ENCODE results near the gene IGDCC3. TPM values are rescaled to one million over a fixed set of nuclear protein-coding genes. Genes with fewer than 3 reads are reported as not detected.

Gene IGDCC3
- polyA plus RNA-seq (ENCODE audit: low read depth in 6 of 6): not detected

DNA sequence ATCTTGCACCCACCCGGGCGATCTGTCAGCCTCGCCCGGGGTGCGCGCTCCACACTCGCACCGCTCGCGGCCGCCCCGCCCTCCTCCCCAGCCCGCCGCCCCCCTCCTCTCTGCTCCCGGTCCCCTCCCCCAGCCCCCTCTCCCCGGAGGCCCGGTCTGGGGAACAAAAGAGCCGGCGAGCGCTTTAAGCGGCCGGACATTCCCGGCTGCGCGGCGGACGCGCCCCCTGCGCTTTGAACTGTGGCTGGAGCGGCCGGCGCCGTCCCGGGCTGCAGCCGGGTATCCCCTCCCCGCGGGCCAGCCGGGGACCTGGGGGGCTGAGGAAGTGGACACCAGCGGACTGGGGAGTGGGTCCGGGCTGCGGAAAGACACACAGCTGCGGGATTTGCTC lies at the start of gene IGDCC3:
Gene IGDCC3 (minus strand): TSS at position 27 of the 391 bp plus-strand sequence. CDS start 214 bp downstream, outside the sequence.
- peak within 1 kb of the TSS; percentile 74 to 89 (median 85) for H3K4me3 Mint-ChIP-seq
- H3K9me3 Mint-ChIP-seq: no peaks in the 10 kb centered on the region
- DNase-seq: no peak
- H3K27me3 Mint-ChIP-seq: peaks cover 61 to 89% (median 81%) of the 10 kb centered on the region in 3 donors
- no peak within 1 kb of the TSS for H3K27ac Mint-ChIP-seq
- ATAC-seq (ENCODE audit: low read depth in 2 of 2): peak in 1 of 2 donors; percentile 23
- H3K4me1 Mint-ChIP-seq: peaks cover 9 to 19% (median 16%) of the 10 kb centered on the region in 3 donors
- H3K36me3 Mint-ChIP-seq: no peaks in the 10 kb centered on the region

DNA sequence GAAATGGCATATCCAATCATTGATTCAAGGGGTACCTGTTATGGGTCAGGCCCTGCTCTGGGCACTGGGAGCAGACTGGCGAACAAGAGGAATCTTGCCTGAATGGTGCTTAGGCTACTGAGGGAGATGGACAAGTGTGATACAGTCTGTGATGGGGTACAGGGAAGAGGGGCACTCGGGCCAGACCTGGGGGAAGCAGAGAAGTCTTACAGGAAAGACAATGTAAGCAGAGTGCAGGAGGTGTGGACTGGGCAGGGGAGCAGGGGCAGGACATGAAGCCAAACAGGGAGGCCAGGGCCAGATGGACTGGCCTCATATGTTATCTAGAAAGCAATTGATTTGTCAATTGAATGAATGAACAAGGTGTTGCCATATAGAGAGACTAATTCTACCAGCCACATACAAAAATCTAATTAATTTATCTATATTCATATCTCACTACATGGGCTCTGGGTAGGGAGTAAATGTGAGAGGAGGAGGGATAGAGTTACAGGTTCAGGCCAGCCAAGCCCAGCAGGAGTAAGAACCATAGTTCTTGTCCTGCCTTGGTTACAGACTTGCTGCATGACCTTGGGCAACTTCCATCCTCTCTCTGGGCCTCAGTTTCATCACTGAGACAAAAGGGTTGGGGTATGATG lies 48.5 kb upstream of the IGDCC3 start:
- Mint-ChIP-seq H3K4me3 (peak overlapping the region in 1 of 8 donors; percentile 31), H3K36me3 (peaks cover 0 to 20% of the 10 kb centered on the region in 2 donors), H3K27me3 (peaks cover 29 to 47% (median 46%) of the 10 kb centered on the region in 3 donors), H3K4me1 (peaks cover 15 to 16% (median 16%) of the 10 kb centered on the region in 3 donors), H3K27ac (no peak overlapping the region), H3K9me3 (peaks cover 0 to 2% (median 0%) of the 10 kb centered on the region in 7 donors)
- ATAC-seq (ENCODE audit: low read depth in 2 of 2): no peak
- DNase-seq: no peak

DNA sequence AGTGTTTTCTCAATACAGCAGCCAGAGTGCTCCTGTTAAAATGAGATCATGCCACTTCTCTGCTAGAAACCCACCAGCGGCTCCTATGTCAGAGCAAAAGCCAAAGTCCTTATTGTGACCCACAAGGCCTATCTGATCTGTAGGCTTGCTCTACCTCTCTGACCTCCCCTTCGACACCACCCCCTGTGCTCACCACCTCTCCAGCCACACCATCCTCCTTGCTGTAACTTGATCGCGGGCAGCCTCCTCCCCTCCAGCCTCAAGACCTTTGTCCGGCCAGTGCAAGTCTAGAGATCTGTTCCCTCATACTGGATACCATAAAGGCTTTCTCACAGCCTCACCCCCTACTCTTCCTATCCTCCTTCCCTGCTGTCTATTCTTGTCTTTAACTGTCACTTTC lies 46.9 kb upstream of the IGDCC3 start:
- H3K27ac Mint-ChIP-seq: no peak overlapping the region
- peaks cover 0 to 29% of the 10 kb centered on the region in 2 donors for H3K36me3 Mint-ChIP-seq
- peaks cover 15 to 23% (median 16%) of the 10 kb centered on the region in 3 donors for H3K4me1 Mint-ChIP-seq
- H3K27me3 Mint-ChIP-seq: peaks cover 42 to 61% (median 60%) of the 10 kb centered on the region in 3 donors
- peaks cover 0 to 4% (median 0%) of the 10 kb centered on the region in 7 donors for H3K9me3 Mint-ChIP-seq
- DNase-seq: no peak
- peak overlapping the region in 5 of 8 donors; percentile 4 to 84 (median 59) for H3K4me3 Mint-ChIP-seq
- no peak for ATAC-seq (ENCODE audit: low read depth in 2 of 2)

DNA sequence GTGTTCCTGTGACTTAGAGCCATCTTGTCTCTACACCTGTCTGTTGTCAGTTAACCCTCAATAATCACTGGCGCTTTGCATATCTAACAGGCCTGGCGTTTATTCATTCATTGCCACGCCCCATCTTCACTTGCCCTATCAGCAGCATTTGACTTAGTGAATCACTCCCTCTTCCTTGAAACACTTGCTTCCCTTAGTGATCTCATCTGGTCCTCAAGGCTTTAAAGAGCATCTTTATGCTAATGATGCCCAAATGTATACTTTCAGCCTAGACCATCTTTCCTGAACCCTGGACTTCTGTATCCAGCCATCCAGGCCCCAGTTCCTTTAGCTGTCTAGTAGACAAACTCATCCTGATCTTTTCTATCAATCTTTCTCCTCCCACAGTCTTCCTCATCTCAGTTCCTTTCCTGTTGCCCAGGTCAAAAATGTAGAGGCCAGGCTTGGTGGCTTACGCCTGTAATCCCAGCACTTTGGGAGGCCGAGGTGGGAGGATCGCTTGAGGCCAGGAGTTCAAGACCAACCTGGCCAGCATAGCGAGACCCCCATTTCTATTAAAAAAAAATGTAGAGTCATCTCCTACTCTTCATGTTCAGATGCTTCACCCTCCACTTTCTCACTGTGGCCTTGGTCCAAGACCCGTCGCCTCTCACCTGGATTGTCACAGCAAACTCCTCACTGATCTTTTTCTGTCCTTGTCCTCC lies 46.3 kb upstream of the IGDCC3 start:
- Mint-ChIP-seq H3K36me3 (peaks cover 0 to 29% of the 10 kb centered on the region in 2 donors), H3K4me1 (peaks cover 15 to 23% (median 16%) of the 10 kb centered on the region in 3 donors), H3K9me3 (peaks cover 0 to 2% (median 0%) of the 10 kb centered on the region in 7 donors), H3K4me3 (peak overlapping the region; percentile 46 to 95 (median 85)), H3K27ac (no peak overlapping the region), H3K27me3 (peaks cover 48 to 67% (median 65%) of the 10 kb centered on the region in 3 donors)
- DNase-seq (no peak), ATAC-seq (ENCODE audit: low read depth in 2 of 2) (no peak)

- ATAC-seq (ENCODE audit: low read depth in 2 of 2) (no peak), DNase-seq (no peak)
- Mint-ChIP-seq H3K4me3 (peak overlapping the region; percentile 25 to 95 (median 88)), H3K36me3 (peaks cover 0 to 29% of the 10 kb centered on the region in 2 donors), H3K4me1 (peaks cover 15 to 23% (median 16%) of the 10 kb centered on the region in 3 donors), H3K9me3 (peaks cover 0 to 2% (median 0%) of the 10 kb centered on the region in 7 donors), H3K27me3 (peaks cover 53 to 74% (median 72%) of the 10 kb centered on the region in 3 donors), H3K27ac (peak overlapping the region in 2 of 6 donors; percentile 52 to 94)
Observed at GRCh38 chr15:65423150-65423975, 45.6 kb upstream of the IGDCC3 start.

GRCh38 chr15:65421360-65422215 lies 43.8 kb upstream of the IGDCC3 start:
- peak; percentile 40 to 49 for ATAC-seq (ENCODE audit: low read depth in 2 of 2)
- DNase-seq: no peak
- Mint-ChIP-seq H3K36me3 (peaks cover 0 to 29% of the 10 kb centered on the region in 2 donors), H3K4me3 (peak overlapping the region; percentile 75 to 96 (median 86)), H3K27me3 (peaks cover 59 to 92% (median 89%) of the 10 kb centered on the region in 3 donors), H3K4me1 (peaks cover 15 to 23% (median 16%) of the 10 kb centered on the region in 3 donors), H3K27ac (peak overlapping the region in 2 of 6 donors; percentile 16 to 43), H3K9me3 (peaks cover 0 to 2% (median 0%) of the 10 kb centered on the region in 7 donors)

DNA sequence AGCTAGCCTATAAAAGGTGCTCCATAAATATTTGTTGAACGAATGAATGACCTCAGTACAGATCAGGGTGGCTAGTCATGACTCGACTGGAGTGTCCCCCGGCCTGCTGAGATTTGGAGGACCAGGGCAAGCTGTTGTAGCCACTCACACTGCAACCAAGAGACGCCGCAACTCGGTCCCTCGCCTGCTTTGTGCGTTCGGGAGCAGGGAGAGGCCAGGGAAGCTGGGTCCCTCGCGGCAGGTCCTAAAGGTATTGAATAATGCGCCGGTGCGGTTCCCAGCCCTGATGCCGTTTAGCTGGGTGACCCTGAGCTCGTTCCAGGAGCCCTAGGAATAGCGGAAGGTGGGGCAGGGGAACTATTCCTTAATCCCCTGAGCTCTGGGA lies 43.2 kb upstream of the IGDCC3 start:
- peaks cover 0 to 2% (median 0%) of the 10 kb centered on the region in 7 donors for H3K9me3 Mint-ChIP-seq
- peaks cover 59 to 90% (median 90%) of the 10 kb centered on the region in 3 donors for H3K27me3 Mint-ChIP-seq
- peaks cover 15 to 23% (median 16%) of the 10 kb centered on the region in 3 donors for H3K4me1 Mint-ChIP-seq
- ATAC-seq (ENCODE audit: low read depth in 2 of 2): no peak
- H3K4me3 Mint-ChIP-seq: peak overlapping the region in 4 of 8 donors; percentile 26 to 88 (median 34)
- DNase-seq: no peak
- no peak overlapping the region for H3K27ac Mint-ChIP-seq
- peaks cover 0 to 29% of the 10 kb centered on the region in 2 donors for H3K36me3 Mint-ChIP-seq

- Mint-ChIP-seq H3K27me3 (peaks cover 49 to 68% (median 66%) of the 10 kb centered on the region in 3 donors), H3K4me1 (peaks cover 12 to 23% (median 16%) of the 10 kb centered on the region in 3 donors), H3K4me3 (no peak overlapping the region), H3K27ac (peak overlapping the region in 1 of 6 donors; percentile 49), H3K36me3 (peaks cover 0 to 23% of the 10 kb centered on the region in 2 donors), H3K9me3 (peaks cover 0 to 2% (median 0%) of the 10 kb centered on the region in 7 donors)
- DNase-seq (no peak), ATAC-seq (ENCODE audit: low read depth in 2 of 2) (no peak)
Observed at GRCh38 chr15:65418596-65418995, 40.8 kb upstream of the IGDCC3 start.

- no peak for DNase-seq
- peaks cover 2 to 13% (median 5%) of the 10 kb centered on the region in 3 donors for H3K4me1 Mint-ChIP-seq
- no peak overlapping the region for H3K27ac Mint-ChIP-seq
- peaks cover 38 to 54% (median 53%) of the 10 kb centered on the region in 3 donors for H3K27me3 Mint-ChIP-seq
- H3K36me3 Mint-ChIP-seq: peaks cover 0 to 10% of the 10 kb centered on the region in 2 donors
- H3K9me3 Mint-ChIP-seq: peaks cover 0 to 2% (median 0%) of the 10 kb centered on the region in 7 donors
- H3K4me3 Mint-ChIP-seq: no peak overlapping the region
- no peak for ATAC-seq (ENCODE audit: low read depth in 2 of 2)
Observed at GRCh38 chr15:65416845-65417416, 39.1 kb upstream of the IGDCC3 start.

DNA sequence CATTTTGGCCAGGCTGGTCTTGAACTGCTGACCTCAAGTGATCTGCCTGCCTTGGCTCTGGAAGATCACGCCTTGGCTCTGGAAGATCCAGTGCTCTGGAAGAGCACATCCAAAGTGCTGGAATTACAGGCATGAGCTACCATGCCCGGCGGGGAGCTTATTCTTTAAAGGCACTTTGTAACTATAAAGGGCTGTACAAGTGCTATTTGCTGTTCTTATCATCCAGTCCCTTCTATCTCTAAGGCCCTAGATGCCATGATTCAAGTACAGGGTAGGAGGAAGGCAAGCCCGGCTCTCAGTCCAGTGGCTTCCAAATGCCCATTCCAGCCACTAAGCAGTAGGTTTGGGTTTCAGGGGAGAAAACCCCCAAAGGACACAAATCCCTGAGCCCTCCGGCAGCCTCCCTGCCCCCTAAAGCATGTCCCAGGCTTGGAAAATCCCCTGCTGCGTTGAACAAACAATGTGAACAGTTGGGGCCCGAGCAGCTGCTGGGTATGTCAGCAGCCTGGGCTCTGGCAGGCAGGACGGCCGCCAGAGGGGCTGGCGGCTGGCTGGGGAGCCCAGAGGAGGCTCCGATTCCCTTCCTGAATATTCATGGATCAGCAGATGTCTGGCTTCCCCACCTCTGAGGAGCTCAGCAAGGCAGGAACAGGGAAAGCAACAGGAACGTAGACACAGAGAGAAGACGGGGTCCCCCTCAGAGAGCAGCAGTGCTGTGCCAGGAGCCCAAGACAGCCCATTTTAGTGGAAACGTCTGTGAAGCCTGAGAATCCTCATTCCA lies 37.2 kb upstream of the IGDCC3 start:
- H3K4me3 Mint-ChIP-seq: no peak overlapping the region
- H3K27me3 Mint-ChIP-seq: peaks cover 42 to 55% (median 49%) of the 10 kb centered on the region in 3 donors
- ATAC-seq (ENCODE audit: low read depth in 2 of 2) (no peak), DNase-seq (no peak)
- peaks cover 0 to 2% (median 0%) of the 10 kb centered on the region in 7 donors for H3K9me3 Mint-ChIP-seq
- peak overlapping the region in 1 of 6 donors; percentile 26 for H3K27ac Mint-ChIP-seq
- H3K4me1 Mint-ChIP-seq: no peaks in the 10 kb centered on the region
- peaks cover 0 to 2% of the 10 kb centered on the region in 2 donors for H3K36me3 Mint-ChIP-seq

GRCh38 chr15:65413760-65414144 lies 36.0 kb upstream of the IGDCC3 start:
- DNase-seq: no peak
- Mint-ChIP-seq H3K27ac (peak overlapping the region in 1 of 6 donors; percentile 44), H3K4me1 (peaks cover 7 to 11% (median 9%) of the 10 kb centered on the region in 3 donors), H3K27me3 (peaks cover 37 to 53% (median 49%) of the 10 kb centered on the region in 3 donors), H3K4me3 (no peak overlapping the region), H3K36me3 (no peaks in the 10 kb centered on the region), H3K9me3 (peaks cover 0 to 2% (median 0%) of the 10 kb centered on the region in 7 donors)
- ATAC-seq (ENCODE audit: low read depth in 2 of 2): no peak
